Hepatocyte (in vitro differentiated cells): Measurements from ENCODE around the gene BORCS5.

ENCODE experiments used
- CTCF ChIP-seq: fragments of 200-600 bp; sonication (generic); IDR thresholded peaks from 2 replicates; pipeline ENCODE4 v1.5.1; 2016; ENCODE audit warnings: antibody characterized with exemption, mild to moderate bottlenecking; ENCODE audit not compliant: poor library complexity
- EZH2 ChIP-seq: fragments of 200-600 bp; sonication (generic); IDR thresholded peaks from 2 replicates; pipeline ENCODE4 v1.6.1; 2016; ENCODE audit warnings: antibody characterized with exemption, mild to moderate bottlenecking, borderline replicate concordance

DNA sequence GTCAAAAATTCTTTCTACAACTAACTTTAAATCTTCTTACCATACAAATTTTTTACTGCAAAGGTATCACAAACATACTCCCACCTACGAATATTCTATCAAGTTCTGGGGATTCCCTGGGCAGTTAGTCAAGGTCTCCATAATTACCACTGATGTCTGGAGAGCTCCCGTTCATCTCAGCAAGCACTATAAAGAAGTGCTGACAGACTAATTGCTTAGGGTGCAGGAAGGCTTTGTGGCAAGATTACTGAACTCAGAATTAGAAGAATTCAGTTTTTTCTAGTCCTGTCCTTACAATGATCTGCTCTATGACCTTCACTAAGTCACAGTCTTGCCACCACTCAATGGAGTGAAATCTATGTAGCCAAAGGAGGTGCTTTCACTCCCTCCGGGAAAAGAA lies 144.2 kb downstream of the BORCS5 start:
- TF ChIP-seq CTCF (no peak), EZH2 (no peak)
